Ovary (tissue), 3 donors: Measurements from ENCODE around the gene BRIP1.

ENCODE experiments used
- CTCF ChIP-seq, 3 donors: fragments of 450-650 bp in 2 of 3; fragments of 200-600 bp in 1 of 3; IDR thresholded peaks; one replicate each; pipeline versions ENCODE4 v1.5.1 to v1.8.0; 2016 to 2022; ENCODE audit warnings: antibody characterized with exemption in 3 of 3, mild to moderate bottlenecking in 1 of 3
- EP300 ChIP-seq: sonication (generic); formaldehyde crosslinking; IDR thresholded peaks from one replicate; pipeline ENCODE4 v1.6.1; 2017; ENCODE audit warnings: antibody characterized with exemption
- POLR2A ChIP-seq: fragments of 450-650 bp; IDR thresholded peaks from one replicate; pipeline ENCODE4 v1.6.1; 2017; ENCODE audit warnings: antibody characterized with exemption, mild to moderate bottlenecking, moderate library complexity
- donor health status: DM: no; HTN: no; CAD: no.

- TF ChIP-seq CTCF (IDR thresholded peaks at IDR 0.05) (no peak), EP300 (no peak), POLR2A (no peak)
Measured at GRCh38 chr17:61846761-61847375, 16.5 kb downstream of the BRIP1 start.
